Fibroblast of lung (primary cell): Measurements from ENCODE around the gene CCDC152. TPM values are rescaled to one million over a fixed set of nuclear protein-coding genes. Genes with fewer than 3 reads are reported as not detected.

Source experiments
- DNase-seq, 2 donors: peaks; one replicate each; pipeline versions ENCODE4 v3.0.0 to v3.0.0-alpha.2; 2010; ENCODE audit warnings: low read depth in 2 of 2
- H2AFZ ChIP-seq: 2 replicates; pipeline ENCODE4 v1.5.1; 2012; ENCODE audit warnings: low read length, control low read depth, inconsistent platforms
- H3K27ac ChIP-seq: 2 replicates; pipeline ENCODE4 v1.5.1; 2011; ENCODE audit warnings: low read length, control low read depth; ENCODE audit not compliant: insufficient read depth
- H3K27me3 ChIP-seq: 2 replicates; pipeline ENCODE4 v1.5.1; 2011; ENCODE audit warnings: mild to moderate bottlenecking, low read length; ENCODE audit not compliant: control insufficient read depth, insufficient read depth
- H3K36me3 ChIP-seq: 2 replicates; pipeline ENCODE4 v1.5.1; 2011; ENCODE audit warnings: low read length; ENCODE audit not compliant: control insufficient read depth, insufficient read depth
- H3K4me1 ChIP-seq: 2 replicates; pipeline ENCODE4 v1.5.1; 2011; ENCODE audit warnings: low read length; ENCODE audit not compliant: control insufficient read depth, insufficient read depth; ENCODE audit errors: extremely low read depth
- H3K4me2 ChIP-seq: 2 replicates; pipeline ENCODE4 v1.5.1; 2011; ENCODE audit warnings: low read length, control low read depth; ENCODE audit not compliant: insufficient read depth; ENCODE audit errors: extremely low read depth
- H3K4me3 ChIP-seq, 4 experiments: fragments of 200-600 bp in 1 of 4; sonication (generic) in 1 of 4; replicated peaks in 1 of 4; 2 replicates each; pipeline ENCODE4 v1.5.1; 2011 to 2016; ENCODE audit warnings: low read length in 4 of 4, low read depth in 3 of 4, mild to moderate bottlenecking in 3 of 4, control low read depth in 2 of 4, inconsistent platforms in 1 of 4, mixed read lengths in 1 of 4; ENCODE audit not compliant: insufficient read depth in 1 of 4; ENCODE audit errors: control extremely low read depth in 1 of 4
- H3K79me2 ChIP-seq: 2 replicates; pipeline ENCODE4 v1.5.1; 2012; ENCODE audit warnings: mild to moderate bottlenecking, low read length, inconsistent platforms; ENCODE audit not compliant: control insufficient read depth, insufficient read depth
- H3K9ac ChIP-seq: 2 replicates; pipeline ENCODE4 v1.5.1; 2011; ENCODE audit warnings: mild to moderate bottlenecking, low read length, control low read depth; ENCODE audit not compliant: insufficient read depth
- H3K9me3 ChIP-seq: 2 replicates; pipeline ENCODE4 v1.5.1; 2012; ENCODE audit warnings: low read depth, low read length; ENCODE audit not compliant: control insufficient read depth, insufficient read depth
- H4K20me1 ChIP-seq: 2 replicates; pipeline ENCODE4 v1.5.1; 2011; ENCODE audit warnings: low read length; ENCODE audit not compliant: control insufficient read depth, insufficient read depth; ENCODE audit errors: extremely low read depth
- CTCF ChIP-seq, 2 donors: IDR thresholded peaks in 1 of 2; conservative IDR thresholded peaks in 1 of 2; 1 replicate in 1 of 2; 2 replicates in 1 of 2; pipeline ENCODE4 v1.5.1; 2011 to 2012; ENCODE audit warnings: low read length in 2 of 2, control low read depth in 1 of 2, inconsistent platforms in 1 of 2, low read depth in 1 of 2, mild to moderate bottlenecking in 1 of 2
- EZH2 ChIP-seq: IDR thresholded peaks from 2 replicates; pipeline ENCODE4 v1.5.1; 2012; ENCODE audit warnings: low read length, control low read depth, mild to moderate bottlenecking; ENCODE audit errors: missing control alignments
- polyA minus RNA-seq: library from RNA; depleted of rRNA, polyadenylated mRNA; stranded (reverse); fragments of >200 nt; gene quantifications from 2 replicates; pipeline ENCODE4 v1.2.3, GENCODE V29; 2011; ENCODE audit warnings: low replicate concordance
- polyA plus RNA-seq, 2 donors: library from polyadenylated mRNA; depleted of rRNA in 1 of 2; stranded (reverse) in 1 of 2; unstranded in 1 of 2; fragments of >200 nt; gene quantifications; 2 replicates each; pipeline ENCODE4 v1.2.1, GENCODE V29; 2011 to 2012; ENCODE audit warnings: missing spikeins in 1 of 2
- total RNA-seq: library from RNA; depleted of rRNA; stranded (reverse); fragments of >200 nt; gene quantifications from 2 replicates; pipeline ENCODE4 v1.2.1, GENCODE V29; 2014

Gene CCDC152
- total RNA-seq (1.5 and 2.5 TPM in 2 replicates), polyA plus RNA-seq (1.4 and 3.3 TPM in 2 replicates), polyA minus RNA-seq (0.67 and 1.7 TPM in 2 replicates)
- 2.6 and 8.7 TPM in 2 replicates for polyA plus RNA-seq (2012)

GRCh38 chr5:42756606-42757601 lies at the start of gene CCDC152:
Gene CCDC152 (plus strand): TSS chr5:42756818. CDS start chr5:42759122, 2,304 bp downstream.
- no peaks in the 10 kb centered on the region for H3K36me3 ChIP-seq
- no peak within 1 kb of the TSS for H3K9ac ChIP-seq
- TF ChIP-seq EZH2 = no peak
- no peak for TF ChIP-seq CTCF (conservative IDR thresholded peaks at IDR 0.05 in 1 of 2, IDR thresholded peaks at IDR 0.05 in 1 of 2; ENCODE audit: low read depth in 1 of 2, low read length in 2 of 2)

GRCh38 chr5:42715785-42716184 lies 40.8 kb upstream of the CCDC152 start:
- Histone ChIP-seq H3K4me2 (no peak overlapping the region), H4K20me1 (no peaks in the 10 kb centered on the region), H3K9ac (no peak overlapping the region), H3K4me3 (no peak overlapping the region), H3K9me3 (no peaks in the 10 kb centered on the region), H2AFZ (no peak overlapping the region), H3K4me1 (no peaks in the 10 kb centered on the region), H3K27ac (no peak overlapping the region), H3K79me2 (no peaks in the 10 kb centered on the region), H3K27me3 (no peaks in the 10 kb centered on the region), H3K36me3 (no peaks in the 10 kb centered on the region)
- DNase-seq = peak; percentile 18 to 29
- TF ChIP-seq CTCF (conservative IDR thresholded peaks at IDR 0.05 in 1 of 2, IDR thresholded peaks at IDR 0.05 in 1 of 2; ENCODE audit: low read depth in 1 of 2, low read length in 2 of 2) (no peak), EZH2 (no peak)

More at GRCh38 chr5:42756606-42757601, at the start of gene CCDC152:
- no peak within 1 kb of the TSS for H3K27ac ChIP-seq
- H3K79me2 ChIP-seq = no peaks in the 10 kb centered on the region
- no peaks in the 10 kb centered on the region for H3K27me3 ChIP-seq
- peak; percentile 50 to 51 for DNase-seq
- H3K4me2 ChIP-seq = peak within 1 kb of the TSS; percentile 55
- H3K4me3 ChIP-seq = peak within 1 kb of the TSS; percentile 14 to 66 (median 56)
- no peaks in the 10 kb centered on the region for H3K9me3 ChIP-seq
- peak within 1 kb of the TSS; percentile 68 for H2AFZ ChIP-seq
- no peaks in the 10 kb centered on the region for H4K20me1 ChIP-seq
- no peaks in the 10 kb centered on the region for H3K4me1 ChIP-seq

- Histone ChIP-seq H3K27me3 (no peaks in the 10 kb centered on the region), H3K4me3 (no peak overlapping the region), H4K20me1 (no peaks in the 10 kb centered on the region), H3K9ac (no peak overlapping the region), H3K27ac (no peak overlapping the region), H3K4me1 (no peaks in the 10 kb centered on the region), H3K79me2 (no peaks in the 10 kb centered on the region), H2AFZ (no peak overlapping the region), H3K4me2 (no peak overlapping the region), H3K36me3 (no peaks in the 10 kb centered on the region), H3K9me3 (no peaks in the 10 kb centered on the region)
- peak in 1 of 2 donors; percentile 65 for DNase-seq
- no peak for TF ChIP-seq EZH2
- no peak for TF ChIP-seq CTCF (conservative IDR thresholded peaks at IDR 0.05 in 1 of 2, IDR thresholded peaks at IDR 0.05 in 1 of 2; ENCODE audit: low read depth in 1 of 2, low read length in 2 of 2)
Measured at GRCh38 chr5:42718591-42718990, 38.0 kb upstream of the CCDC152 start.
